Left lung (tissue), 10 donors: ENCODE measurements around the gene PCP2. TPM values are rescaled to one million over a fixed set of nuclear protein-coding genes. Genes with fewer than 3 reads are reported as not detected.

Experiments
- ATAC-seq: fragments of 200-7000 bp; cut with Tn5 transposase; one replicate; pipeline ENCODE4 v1.9.1; 2020; ENCODE audit warnings: moderate library complexity
- DNase-seq, 4 donors: peaks; one replicate each; pipeline ENCODE4 v3.0.0-alpha.2; 2013 to 2020
- H3K27ac ChIP-seq, 2 donors: fragments of 200-600 bp; sonication (generic) in 1 of 2; one replicate each; pipeline versions ENCODE4 v1.5.0 to v1.8.0; 2020 to 2021
- H3K27me3 ChIP-seq, 2 donors: fragments of 200-600 bp; sonication (generic) in 1 of 2; one replicate each; pipeline versions ENCODE4 v1.5.0 to v1.8.0; 2020 to 2021
- H3K36me3 ChIP-seq, 2 donors: fragments of 200-600 bp; sonication (generic) in 1 of 2; one replicate each; pipeline versions ENCODE4 v1.5.0 to v1.8.0; 2020 to 2021
- H3K4me1 ChIP-seq, 2 donors: fragments of 200-600 bp; one replicate each; pipeline ENCODE4 v1.8.0; 2021
- H3K4me3 ChIP-seq, 2 donors: fragments of 200-600 bp; sonication (generic) in 1 of 2; one replicate each; pipeline versions ENCODE4 v1.5.0 to v1.8.0; 2020 to 2021; ENCODE audit warnings: mild to moderate bottlenecking in 1 of 2
- H3K9me3 ChIP-seq, 2 donors: fragments of 200-600 bp; sonication (generic) in 1 of 2; one replicate each; pipeline versions ENCODE4 v1.5.0 to v1.8.0; 2020 to 2021
- intact Hi-C, 2 donors: fragments of 100-400 bp; cut with DNase I; formaldehyde crosslinking; loops; one replicate each; pipeline versions ENCODE4 v1.11.2 to v1.14.2; 2022
- polyA plus RNA-seq, 6 donors: library from polyadenylated mRNA; unstranded; fragments of 120-200 nt; gene quantifications; one replicate each; pipeline ENCODE4 v1.2.1, GENCODE V29; 2013; ENCODE audit not compliant: insufficient read length in 6 of 6
- total RNA-seq, 2 donors: library from RNA; stranded (reverse); fragmentation: NEBNext Ultra II Directional; extraction: Animal tissue kit (Norgen Biotek cat#: 25700); gene quantifications; one replicate each; pipeline ENCODE4 v1.2.1, GENCODE V29; 2021
- TF ChIP-seq, protein P1 (sequence below), 2 donors: fragments of 200-600 bp; sonication (generic) in 1 of 2; IDR thresholded peaks; one replicate each; pipeline versions ENCODE4 v1.5.0 to v1.8.0; 2021; ENCODE audit warnings: antibody characterized with exemption in 2 of 2
- donor health status: DM: no; HTN: yes; CAD: no.
- donor health status: DM: no; HTN: no; CAD: no.

The PCP2 gene
- total and polyA plus RNA-seq, 8 donors: 0.57 to 1.8 (median 1.5) TPM

DNA sequence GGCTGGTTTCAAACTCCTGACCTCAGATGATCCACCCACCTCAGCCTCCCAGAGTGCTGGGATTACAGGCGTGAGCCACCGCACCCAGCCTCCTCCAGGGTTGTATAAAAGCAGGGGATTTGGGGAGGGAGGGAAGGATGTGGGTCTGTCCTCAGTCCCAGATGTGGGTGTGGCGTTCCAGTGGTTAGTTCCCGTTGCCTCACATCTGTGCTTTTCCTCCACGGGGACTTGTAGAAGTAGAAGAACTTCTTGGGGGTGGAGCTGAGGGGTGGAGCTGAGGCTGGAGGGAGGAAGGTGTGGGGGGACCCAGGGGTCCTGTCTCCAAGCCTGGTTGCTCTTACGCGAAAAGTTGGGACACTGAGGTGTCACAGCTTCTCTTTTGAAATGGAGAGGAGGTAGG lies 42.9 kb upstream of the PCP2 start:
- Histone ChIP-seq H3K9me3 (peaks cover 0 to 1% of the 10 kb centered on the region in 2 donors), H3K27ac (peak overlapping the region in 1 of 2 donors; percentile 98), H3K4me3 (peak overlapping the region in 1 of 2 donors; percentile 96), H3K36me3 (peaks cover 0 to 10% of the 10 kb centered on the region in 2 donors), H3K27me3 (peaks cover 0 to 46% of the 10 kb centered on the region in 2 donors), H3K4me1 (peaks cover 0 to 32% of the 10 kb centered on the region in 2 donors)
- DNase-seq: peak in 1 of 4 donors; percentile 71
- no peak for ATAC-seq
- TF ChIP-seq, protein P1, sequence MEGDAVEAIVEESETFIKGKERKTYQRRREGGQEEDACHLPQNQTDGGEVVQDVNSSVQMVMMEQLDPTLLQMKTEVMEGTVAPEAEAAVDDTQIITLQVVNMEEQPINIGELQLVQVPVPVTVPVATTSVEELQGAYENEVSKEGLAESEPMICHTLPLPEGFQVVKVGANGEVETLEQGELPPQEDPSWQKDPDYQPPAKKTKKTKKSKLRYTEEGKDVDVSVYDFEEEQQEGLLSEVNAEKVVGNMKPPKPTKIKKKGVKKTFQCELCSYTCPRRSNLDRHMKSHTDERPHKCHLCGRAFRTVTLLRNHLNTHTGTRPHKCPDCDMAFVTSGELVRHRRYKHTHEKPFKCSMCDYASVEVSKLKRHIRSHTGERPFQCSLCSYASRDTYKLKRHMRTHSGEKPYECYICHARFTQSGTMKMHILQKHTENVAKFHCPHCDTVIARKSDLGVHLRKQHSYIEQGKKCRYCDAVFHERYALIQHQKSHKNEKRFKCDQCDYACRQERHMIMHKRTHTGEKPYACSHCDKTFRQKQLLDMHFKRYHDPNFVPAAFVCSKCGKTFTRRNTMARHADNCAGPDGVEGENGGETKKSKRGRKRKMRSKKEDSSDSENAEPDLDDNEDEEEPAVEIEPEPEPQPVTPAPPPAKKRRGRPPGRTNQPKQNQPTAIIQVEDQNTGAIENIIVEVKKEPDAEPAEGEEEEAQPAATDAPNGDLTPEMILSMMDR (IDR thresholded peaks at IDR 0.05): no peak
- intact Hi-C loops: no loop called here

DNA sequence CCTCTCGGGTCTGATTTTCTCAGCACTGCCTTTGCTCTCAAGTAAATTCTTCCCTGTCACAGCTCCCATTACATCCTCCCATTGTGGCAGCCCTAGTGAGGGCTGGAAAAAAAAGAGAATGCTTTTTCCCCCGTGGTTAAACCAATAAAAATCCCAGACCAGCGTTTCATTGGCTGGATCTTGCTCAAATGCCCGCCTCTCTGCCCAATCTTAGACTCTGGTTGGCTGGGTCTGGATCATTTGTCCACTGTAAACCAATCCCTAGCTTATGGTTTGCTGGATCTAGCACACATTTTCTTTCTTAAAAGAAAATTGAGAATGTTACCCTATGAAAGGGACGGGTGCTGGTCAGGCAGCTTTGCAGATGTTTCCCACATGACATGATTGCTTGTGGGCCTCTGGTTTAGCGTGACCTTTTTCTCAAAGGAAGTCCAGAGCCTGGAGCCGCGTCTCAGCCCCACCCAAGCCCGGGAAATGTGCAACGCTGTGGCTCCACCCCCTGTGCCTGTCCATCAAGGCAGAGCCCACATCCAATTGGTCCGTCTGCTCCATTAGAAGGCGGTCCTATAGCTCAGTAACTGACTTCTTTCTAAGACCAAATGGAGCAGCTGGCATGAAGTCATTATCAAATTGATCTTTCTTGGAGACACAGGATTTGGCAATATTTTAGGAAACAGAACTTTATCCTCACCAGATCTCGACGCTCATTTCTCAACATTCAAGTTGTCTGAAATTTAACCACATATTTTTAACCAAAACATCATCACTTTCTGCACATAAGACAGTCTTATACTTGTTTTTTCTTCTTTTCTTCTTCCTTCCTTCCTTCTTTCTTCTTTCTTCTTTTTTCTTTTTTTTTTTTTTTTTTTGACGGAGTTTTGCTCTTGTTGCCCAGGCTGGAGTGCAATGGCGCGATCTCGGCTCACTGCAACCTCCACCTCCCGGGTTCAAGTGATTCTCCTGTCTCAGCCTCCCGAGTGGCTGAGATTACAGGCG lies 40.8 kb upstream of the PCP2 start:
- TF ChIP-seq, protein P1 (IDR thresholded peaks at IDR 0.05): no peak
- ATAC-seq (peak; percentile 89), DNase-seq (peak in 3 of 4 donors; percentile 38 to 91 (median 87))
- no peak overlapping the region for H3K4me3 ChIP-seq
- peak overlapping the region in 1 of 2 donors; percentile 98 for H3K27ac ChIP-seq
- H3K4me1 ChIP-seq: peaks cover 0 to 32% of the 10 kb centered on the region in 2 donors
- H3K36me3 ChIP-seq: no peaks in the 10 kb centered on the region
- peaks cover 0 to 1% of the 10 kb centered on the region in 2 donors for H3K9me3 ChIP-seq
- peaks cover 0 to 58% of the 10 kb centered on the region in 2 donors for H3K27me3 ChIP-seq
- intact Hi-C loops: no loop called here

DNA sequence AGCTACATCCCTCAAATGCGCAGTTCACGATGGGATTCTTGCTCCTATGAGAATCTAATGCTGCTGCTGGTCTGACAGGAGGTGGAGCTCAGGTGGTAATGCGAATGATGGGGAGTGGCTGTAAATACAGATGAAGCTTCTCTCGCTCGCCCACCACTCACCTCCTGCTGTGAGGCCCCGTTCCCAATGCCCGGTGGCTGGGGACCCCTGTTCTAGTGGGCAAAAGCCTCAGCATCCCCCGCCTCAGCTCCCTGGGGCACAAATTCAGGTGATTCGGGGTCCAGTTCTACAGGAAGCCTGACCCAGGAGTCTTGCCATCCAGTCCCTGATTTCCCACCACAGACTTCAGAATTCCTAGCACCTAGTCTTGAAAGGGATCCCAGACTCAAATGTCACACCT lies 39.0 kb upstream of the PCP2 start:
- H3K9me3 ChIP-seq: peaks cover 0 to 1% of the 10 kb centered on the region in 2 donors
- peaks cover 0 to 57% of the 10 kb centered on the region in 2 donors for H3K27me3 ChIP-seq
- TF ChIP-seq, protein P1 (IDR thresholded peaks at IDR 0.05): no peak
- DNase-seq (no peak), ATAC-seq (no peak)
- H3K4me1 ChIP-seq: peaks cover 0 to 41% of the 10 kb centered on the region in 2 donors
- H3K27ac ChIP-seq: peak overlapping the region in 1 of 2 donors; percentile 98
- no peak overlapping the region for H3K4me3 ChIP-seq
- H3K36me3 ChIP-seq: no peaks in the 10 kb centered on the region
- intact Hi-C loops: no loop called here

DNA sequence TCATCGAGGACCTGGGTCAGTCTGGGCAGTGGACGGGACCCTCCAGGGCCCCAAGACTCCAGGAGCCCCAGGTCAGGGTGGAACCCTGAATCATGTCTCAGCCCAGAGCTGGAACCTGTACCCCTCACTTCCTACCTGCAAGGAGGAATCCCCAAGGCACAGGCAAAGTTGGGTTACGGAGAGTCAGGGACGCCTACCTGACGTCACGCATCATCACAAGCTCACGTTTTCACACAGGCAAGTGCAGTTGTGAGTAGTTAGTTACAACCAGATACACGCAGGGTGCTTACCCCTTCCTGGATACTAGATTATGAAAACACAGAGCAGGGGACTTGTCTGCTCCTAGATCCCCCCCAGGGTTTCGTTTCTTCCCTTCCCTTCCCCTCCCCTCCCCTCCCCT lies 37.3 kb upstream of the PCP2 start:
- Histone ChIP-seq H3K4me1 (peaks cover 0 to 40% of the 10 kb centered on the region in 2 donors), H3K36me3 (no peaks in the 10 kb centered on the region), H3K27me3 (peaks cover 0 to 41% of the 10 kb centered on the region in 2 donors), H3K9me3 (peaks cover 0 to 1% of the 10 kb centered on the region in 2 donors), H3K4me3 (peak overlapping the region in 1 of 2 donors; percentile 33), H3K27ac (peak overlapping the region in 1 of 2 donors; percentile 82)
- no peak for ATAC-seq
- intact Hi-C loops: no loop called here
- no peak for DNase-seq
- TF ChIP-seq, protein P1 (IDR thresholded peaks at IDR 0.05): no peak
